GM23338 (cell line): ENCODE measurements around the gene NUBPL. TPM values are rescaled to one million over a fixed set of nuclear protein-coding genes. Genes with fewer than 3 reads are reported as not detected.

ENCODE experiments used
- ATAC-seq: fragments of 200-7000 bp; cut with Tn5 transposase; 3 replicates; pipeline ENCODE4 v1.9.1; 2020
- DNase-seq: peaks from one replicate; pipeline ENCODE4 v3.0.0-alpha.2; 2015; ENCODE audit warnings: low spot score
- H2AFZ ChIP-seq: fragments of 200-600 bp; sonication (generic); 2 replicates; pipeline ENCODE4 v1.8.0; 2016; ENCODE audit warnings: antibody characterized with exemption, mild to moderate bottlenecking, moderate library complexity
- H3F3A ChIP-seq: fragments of 200-600 bp; sonication (generic); replicated peaks from 2 replicates; pipeline ENCODE4 v1.8.0; 2017; ENCODE audit warnings: antibody characterized with exemption, mixed run types, low read depth
- H3K27ac ChIP-seq: fragments of 200-600 bp; sonication (generic); 2 replicates; pipeline ENCODE4 v1.6.1; 2016; ENCODE audit warnings: low read depth
- H3K27me3 ChIP-seq: fragments of 200-600 bp; sonication (generic); 2 replicates; pipeline ENCODE4 v1.8.0; 2016; ENCODE audit warnings: mild to moderate bottlenecking, mixed run types, moderate library complexity; ENCODE audit not compliant: insufficient read depth
- H3K36me3 ChIP-seq: fragments of 200-600 bp; sonication (generic); 2 replicates; pipeline ENCODE4 v1.8.0; 2016; ENCODE audit warnings: mild to moderate bottlenecking; ENCODE audit not compliant: insufficient read depth
- H3K4me1 ChIP-seq: fragments of 200-600 bp; sonication (generic); 2 replicates; pipeline ENCODE4 v1.8.0; 2016; ENCODE audit warnings: mild to moderate bottlenecking, moderate library complexity; ENCODE audit not compliant: insufficient read depth
- H3K4me2 ChIP-seq: fragments of 200-600 bp; sonication (generic); 2 replicates; pipeline ENCODE4 v1.7.1; 2017; ENCODE audit warnings: mixed run types
- H3K4me3 ChIP-seq: fragments of 200-600 bp; sonication (generic); 2 replicates; pipeline ENCODE4 v1.6.1; 2016; ENCODE audit warnings: mixed run types
- H3K79me2 ChIP-seq: fragments of 200-600 bp; sonication (generic); replicated peaks from 2 replicates; pipeline ENCODE4 v1.8.0; 2017; ENCODE audit warnings: mild to moderate bottlenecking; ENCODE audit not compliant: insufficient read depth
- H3K9me2 ChIP-seq: fragments of 200-600 bp; sonication (generic); 2 replicates; pipeline ENCODE4 v1.8.0; 2017; ENCODE audit not compliant: insufficient read depth
- H4K20me1 ChIP-seq: fragments of 200-600 bp; sonication (generic); replicated peaks from 2 replicates; pipeline ENCODE4 v1.8.0; 2017; ENCODE audit warnings: mild to moderate bottlenecking; ENCODE audit not compliant: insufficient read depth
- H3K27ac Mint-ChIP-seq: 2 replicates; pipeline ENCODE4 v1.8.0; 2020; ENCODE audit warnings: inconsistent platforms, mild to moderate bottlenecking, moderate library complexity, mixed read lengths
- H3K27me3 Mint-ChIP-seq: 3 replicates; pipeline ENCODE4 v1.8.0; 2022; ENCODE audit warnings: low read depth, mild to moderate bottlenecking, moderate library complexity, mixed read lengths, inconsistent platforms; ENCODE audit not compliant: insufficient read depth, poor library complexity
- H3K36me3 Mint-ChIP-seq: 3 replicates; pipeline ENCODE4 v1.8.0; 2021; ENCODE audit warnings: low read depth, mild to moderate bottlenecking, inconsistent platforms, moderate library complexity, mixed read lengths
- H3K4me1 Mint-ChIP-seq: 3 replicates; pipeline ENCODE4 v1.8.0; 2020; ENCODE audit warnings: mild to moderate bottlenecking, inconsistent platforms, mixed read lengths
- H3K4me3 Mint-ChIP-seq: 3 replicates; pipeline ENCODE4 v1.8.0; 2021; ENCODE audit warnings: moderate library complexity, mild to moderate bottlenecking, inconsistent platforms, mixed read lengths
- H3K9me3 Mint-ChIP-seq: 3 replicates; pipeline ENCODE4 v1.8.0; 2020; ENCODE audit warnings: moderate library complexity, mild to moderate bottlenecking, inconsistent platforms, mixed read lengths
- CREB1 ChIP-seq: fragments of 250-450 bp; sonication (Bioruptor Pico); IDR thresholded peaks from 2 replicates; pipeline ENCODE4 v1.5.0; 2020; ENCODE audit warnings: low read depth, mild to moderate bottlenecking, moderate library complexity
- CTCF ChIP-seq, 2 experiments: fragments of 200-600 bp in 1 of 2; sonication (generic) in 1 of 2; conservative IDR thresholded peaks; 2 replicates each; pipeline versions ENCODE4 v1.5.1 to v1.6.1; 2016 to 2017; ENCODE audit warnings: antibody characterized with exemption in 2 of 2, low read depth in 2 of 2, mild to moderate bottlenecking in 2 of 2, moderate library complexity in 1 of 2
- ETS1 ChIP-seq: IDR thresholded peaks from 2 replicates; pipeline ENCODE4 v1.6.1; 2016; ENCODE audit warnings: antibody characterized with exemption
- EZH2 ChIP-seq: fragments of 200-600 bp; sonication (generic); IDR thresholded peaks from one replicate; pipeline ENCODE4 v1.8.0; 2017; ENCODE audit warnings: antibody characterized with exemption, mild to moderate bottlenecking, low read depth; ENCODE audit not compliant: unreplicated experiment
- EZH2phosphoT487 ChIP-seq: fragments of 200-600 bp; sonication (generic); IDR thresholded peaks from one replicate; pipeline ENCODE4 v1.8.1; 2018; ENCODE audit warnings: antibody characterized with exemption; ENCODE audit not compliant: unreplicated experiment
- JUNB ChIP-seq: IDR thresholded peaks from one replicate; pipeline ENCODE4 v1.6.1; 2016; ENCODE audit warnings: antibody characterized with exemption; ENCODE audit not compliant: unreplicated experiment
- NANOG ChIP-seq: IDR thresholded peaks from 2 replicates; pipeline ENCODE4 v1.6.1; 2016; ENCODE audit warnings: antibody characterized with exemption, borderline replicate concordance
- POLR2AphosphoS5 ChIP-seq: IDR thresholded peaks from 2 replicates; pipeline ENCODE4 v1.6.1; 2016; ENCODE audit warnings: antibody characterized with exemption, low read depth
- REST ChIP-seq: IDR thresholded peaks from one replicate; pipeline ENCODE4 v1.6.1; 2018; ENCODE audit warnings: antibody characterized with exemption; ENCODE audit not compliant: unreplicated experiment
- STAT1 ChIP-seq: IDR thresholded peaks from one replicate; pipeline ENCODE4 v1.6.1; 2016; ENCODE audit warnings: antibody characterized with exemption; ENCODE audit not compliant: unreplicated experiment
- ZNF114 ChIP-seq: fragments of 250-450 bp; sonication (Bioruptor Pico); IDR thresholded peaks from 2 replicates; pipeline ENCODE4 v1.5.0; 2020; ENCODE audit warnings: mild to moderate bottlenecking, moderate library complexity
- ZNF331 ChIP-seq: fragments of 250-450 bp; sonication (Bioruptor Pico); IDR thresholded peaks from 2 replicates; pipeline ENCODE4 v1.5.0; 2020; ENCODE audit warnings: low read depth, mild to moderate bottlenecking, moderate library complexity
- ZNF462 ChIP-seq: fragments of 250-450 bp; sonication (Bioruptor Pico); IDR thresholded peaks from 2 replicates; pipeline ENCODE4 v1.5.0; 2020; ENCODE audit warnings: mild to moderate bottlenecking, moderate library complexity
- polyA plus RNA-seq: library from polyadenylated mRNA; unstranded; fragments of >200 nt; fragmentation: Nextera tagmentation; extraction: Ambion mirVana; gene quantifications from 2 replicates; pipeline ENCODE4 v1.2.1, GENCODE V29; 2016
- total RNA-seq: library from RNA; depleted of rRNA; stranded (reverse); fragments of >200 nt; shearing (Covaris generic); gene quantifications from 2 replicates; pipeline ENCODE4 v1.2.3, GENCODE V29; 2014

The NUBPL gene
- total and polyA plus RNA-seq, 2 experiments from 2014 or later, result 6.1 to 20.7 TPM

GRCh38 chr14:31834616-31835015, 273.4 kb downstream of the NUBPL start:
- Histone ChIP-seq H3K27ac (no peak overlapping the region), H2AFZ (no peak overlapping the region), H3K27me3 (no peaks in the 10 kb centered on the region), H4K20me1 (no peaks in the 10 kb centered on the region), H3K9me2 (no peaks in the 10 kb centered on the region), H3K4me1 (no peaks in the 10 kb centered on the region), H3K4me2 (no peak overlapping the region), H3F3A (no peaks in the 10 kb centered on the region), H3K36me3 (no peaks in the 10 kb centered on the region), H3K4me3 (no peak overlapping the region), H3K79me2 (no peaks in the 10 kb centered on the region)
- no peak overlapping the region for H3K27ac Mint-ChIP-seq
- DNase-seq, result no peak
- H3K9me3 Mint-ChIP-seq, result no peaks in the 10 kb centered on the region
- no peak for TF ChIP-seq EZH2phosphoT487
- TF ChIP-seq CTCF (conservative IDR thresholded peaks at IDR 0.05; ENCODE audit: low read depth in 2 of 2), result no peak
- no peak for TF ChIP-seq JUNB
- no peak for TF ChIP-seq CREB1
- TF ChIP-seq ZNF462 (CRISPR knock-in tag), result no peak
- no peak for TF ChIP-seq ETS1
- TF ChIP-seq NANOG, result no peak
- TF ChIP-seq ZNF331 (CRISPR knock-in tag), result no peak
- TF ChIP-seq ZNF114 (CRISPR knock-in tag), result no peak
- no peak for TF ChIP-seq STAT1
- no peak for TF ChIP-seq REST
- TF ChIP-seq POLR2AphosphoS5, result no peak
- TF ChIP-seq EZH2, result no peak
- H3K27me3 Mint-ChIP-seq, result no peaks in the 10 kb centered on the region
- no peaks in the 10 kb centered on the region for H3K36me3 Mint-ChIP-seq
- no peak for ATAC-seq
- no peak overlapping the region for H3K4me3 Mint-ChIP-seq
- no peaks in the 10 kb centered on the region for H3K4me1 Mint-ChIP-seq
